NCI-H2171 (cell line): Measurements from ENCODE around the gene LRRC18.

Source experiments
- DNase-seq: peaks from one replicate; lab custom pipeline; 2025; lab: John Stamatoyannopoulos, UW

The LRRC18 gene

GRCh38 chr10:48907730-48908129 lies 31.9 kb downstream of the LRRC18 start:
- no peak for DNase-seq

GRCh38 chr10:48906841-48907240 lies 32.8 kb downstream of the LRRC18 start:
- DNase-seq: no peak

GRCh38 chr10:48905311-48905710 lies 34.3 kb downstream of the LRRC18 start:
- DNase-seq: no peak

- no peak for DNase-seq
Observed at GRCh38 chr10:48904861-48905260, 34.8 kb downstream of the LRRC18 start.

GRCh38 chr10:48903151-48903550 lies 36.5 kb downstream of the LRRC18 start:
- DNase-seq: no peak

- DNase-seq: no peak
Observed at GRCh38 chr10:48902096-48902495, 37.5 kb downstream of the LRRC18 start.

GRCh38 chr10:48901319-48901718 lies 38.3 kb downstream of the LRRC18 start:
- DNase-seq: no peak

- DNase-seq: no peak
Observed at GRCh38 chr10:48900371-48900801, 39.3 kb downstream of the LRRC18 start.

GRCh38 chr10:48899781-48900180 lies 39.9 kb downstream of the LRRC18 start:
- DNase-seq: no peak

- no peak for DNase-seq
Observed at GRCh38 chr10:48898426-48898825, 41.2 kb downstream of the LRRC18 start.

- no peak for DNase-seq
Observed at GRCh38 chr10:48897441-48897790, 42.2 kb downstream of the LRRC18 start.

- no peak for DNase-seq
Observed at GRCh38 chr10:48896756-48897440, 42.7 kb downstream of the LRRC18 start.

GRCh38 chr10:48895803-48896195 lies 43.8 kb downstream of the LRRC18 start:
- no peak for DNase-seq

GRCh38 chr10:48894911-48895802 lies 44.5 kb downstream of the LRRC18 start:
- no peak for DNase-seq

- DNase-seq: no peak
Observed at GRCh38 chr10:48890888-48891850, 48.5 kb downstream of the LRRC18 start.

GRCh38 chr10:48887982-48888381 lies 51.7 kb downstream of the LRRC18 start:
- no peak for DNase-seq

GRCh38 chr10:48885376-48885775 lies 54.3 kb downstream of the LRRC18 start:
- DNase-seq: no peak

GRCh38 chr10:48884179-48885045 lies 55.2 kb downstream of the LRRC18 start:
- DNase-seq: no peak

- no peak for DNase-seq
Observed at GRCh38 chr10:48883701-48884100, 55.9 kb downstream of the LRRC18 start.

- DNase-seq: no peak
Observed at GRCh38 chr10:48882881-48883280, 56.8 kb downstream of the LRRC18 start.

GRCh38 chr10:48881937-48882336 lies 57.7 kb downstream of the LRRC18 start:
- no peak for DNase-seq
